Stimulated activated naive CD4-positive, alpha-beta T cell (primary cell): ENCODE results near the gene GARIN5B.
A peak's percentile ranks its signal among the peaks of the same experiment; 100 is the strongest.
"Not testable (repeated sequence)": the region's sequence is repeated elsewhere in the genome, so short reads cannot be mapped to it uniquely, and the experiment has no call there.

Experiments
- DNase-seq, 6 experiments: peaks; one replicate each; lab custom pipeline; 2025; lab: John Stamatoyannopoulos, UW

GARIN5B gene

DNA sequence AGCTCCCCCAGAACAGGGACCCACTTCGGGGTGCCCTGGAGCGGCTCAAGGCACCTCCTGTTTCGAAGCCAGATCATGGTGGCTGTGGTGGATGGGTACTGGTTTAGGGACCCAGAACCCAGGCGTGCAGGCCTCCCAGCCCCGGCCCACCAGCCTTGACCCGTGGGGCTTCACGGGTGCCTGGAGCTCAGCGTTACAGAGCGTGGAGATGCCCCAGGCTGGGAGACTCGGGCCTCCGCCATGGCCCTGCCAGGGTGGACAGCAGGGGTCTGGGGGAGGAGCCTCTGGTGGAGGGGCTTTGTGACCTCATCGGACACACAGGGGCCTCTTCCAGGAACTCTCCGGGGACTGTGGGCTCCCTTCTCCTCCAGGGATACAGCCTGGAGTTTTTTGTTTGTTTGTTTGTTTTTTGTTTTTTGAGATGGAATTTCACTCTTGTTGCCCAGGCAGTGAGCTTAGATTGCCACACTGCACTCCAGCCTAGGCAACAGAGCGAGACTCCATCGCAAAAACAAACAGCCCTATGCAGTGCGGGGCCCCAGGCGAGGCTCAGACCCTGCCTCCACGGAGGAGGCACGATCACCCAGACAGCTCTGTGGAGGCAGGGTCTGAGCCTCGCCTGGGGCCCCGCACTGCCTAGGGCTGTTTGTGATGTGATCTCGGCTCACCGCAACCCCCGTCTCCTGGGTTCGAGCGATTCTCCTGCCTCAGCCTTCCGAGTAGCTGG is at the start of gene GARIN5B:
Gene GARIN5B, minus strand, starts transcription at position 271 of the 727 bp plus-strand sequence. Its CDS starts 194 bp downstream, at position 77.
- no peak for DNase-seq

DNA sequence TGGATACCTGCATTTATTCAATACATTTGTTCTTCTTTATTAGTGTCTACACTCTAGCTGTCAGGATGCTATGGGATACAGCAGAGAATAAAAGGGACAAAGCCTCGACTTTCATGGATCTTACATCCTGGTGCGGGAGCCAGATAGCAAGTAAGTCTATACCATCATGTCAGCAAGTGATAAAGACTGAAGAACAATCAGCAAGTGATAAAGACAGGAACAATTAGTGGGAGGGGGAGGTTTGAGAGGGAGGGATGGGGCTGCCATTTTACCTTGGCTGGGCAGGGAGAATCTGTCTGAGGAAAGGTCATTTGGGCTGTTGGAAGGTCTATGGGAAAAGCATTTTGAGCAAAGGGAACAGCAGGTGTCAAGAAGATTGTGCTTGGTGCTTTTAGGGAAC is 47.1 kb upstream of the GARIN5B start:
- DNase-seq, result no peak

DNA sequence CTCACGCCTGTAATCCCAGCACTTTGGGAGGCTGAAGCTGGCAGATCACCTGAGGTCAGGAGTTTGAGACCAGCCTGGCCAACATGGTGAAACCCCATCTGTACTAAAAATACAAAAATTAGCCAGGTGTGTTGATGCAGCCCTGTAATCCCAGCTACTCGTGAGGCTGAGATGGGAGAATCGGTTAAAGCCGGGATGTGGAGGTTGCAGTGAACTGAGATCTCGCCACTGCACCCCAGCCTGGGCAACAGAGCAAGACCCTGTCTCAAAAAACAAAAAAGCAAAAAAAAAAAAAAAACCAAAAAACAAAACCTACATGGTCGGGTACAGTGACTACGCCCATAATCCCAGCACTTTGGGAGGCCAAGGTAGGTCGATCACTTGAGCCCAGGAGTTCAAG is 46.1 kb upstream of the GARIN5B start:
- DNase-seq, result not testable (repeated sequence)

DNA sequence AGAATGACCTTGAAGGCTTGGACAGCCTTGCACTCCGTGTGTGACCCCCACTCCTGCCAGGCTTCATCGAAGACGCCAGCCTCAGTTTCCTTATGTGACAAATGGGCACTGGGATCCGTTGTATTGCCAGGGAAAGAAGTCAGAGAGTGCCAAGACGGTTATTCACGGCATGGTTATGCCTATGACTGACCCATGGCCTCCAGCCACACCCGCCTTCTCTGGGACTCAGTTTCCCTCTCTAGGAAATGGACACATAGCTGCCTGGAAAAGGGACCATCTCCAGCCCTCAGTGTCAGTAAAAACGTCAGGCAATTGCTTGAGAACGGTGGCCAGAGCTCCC is 45.4 kb upstream of the GARIN5B start:
- no peak for DNase-seq

DNA sequence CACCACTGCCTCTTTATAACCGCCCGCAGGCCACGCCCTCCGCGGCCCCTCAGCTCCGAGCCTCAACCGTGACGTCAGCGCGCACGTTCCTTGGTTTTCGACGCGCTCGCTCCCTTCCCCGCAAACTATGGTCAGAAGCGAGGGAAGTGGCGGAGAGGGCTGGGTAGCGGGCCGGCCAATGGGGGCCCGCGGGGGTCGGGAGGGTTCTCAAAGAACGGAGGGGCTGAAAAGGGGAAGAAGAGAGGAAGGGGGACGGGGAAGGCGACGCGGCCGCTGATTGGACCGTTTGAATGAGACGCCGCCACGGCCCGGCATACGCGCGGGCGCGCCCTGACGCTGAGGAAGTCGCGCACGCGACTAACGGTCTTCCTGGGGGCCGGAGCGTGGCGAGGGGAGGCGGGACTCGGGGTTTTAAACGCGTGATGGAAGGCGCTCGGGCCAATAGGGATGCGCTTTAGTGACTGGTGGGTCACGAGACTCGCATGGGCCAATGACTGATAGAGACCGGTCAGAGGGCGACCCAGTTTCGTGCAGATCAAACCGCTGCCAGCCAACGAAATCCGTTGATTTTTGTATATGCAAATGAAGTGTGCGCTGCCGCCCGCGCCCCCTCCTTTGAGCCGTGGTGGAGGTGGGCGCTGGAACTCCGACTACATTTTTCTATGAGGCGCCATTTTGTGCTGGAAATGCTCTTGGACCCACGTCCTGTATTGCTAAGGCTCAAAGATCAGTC is 44.9 kb upstream of the GARIN5B start:
- DNase-seq, result peak; percentile 95 to 98 (median 97)

DNA sequence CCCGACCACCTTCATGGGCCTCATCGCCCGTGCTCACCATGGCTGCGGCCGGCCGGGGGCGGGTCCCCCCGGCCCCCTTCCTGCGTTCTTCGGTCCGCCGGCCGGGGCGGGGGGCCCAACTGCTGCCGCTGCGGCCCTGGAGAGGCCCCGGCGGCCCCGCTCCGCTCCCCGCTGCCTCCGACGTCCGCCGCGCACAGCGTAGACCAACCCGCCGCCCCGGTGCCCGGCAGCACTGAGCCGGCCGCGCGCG is 44.4 kb upstream of the GARIN5B start, which contains the start of gene UBE2S:
Gene UBE2S, minus strand, starts transcription at position 239 of the 250 bp plus-strand sequence. Its CDS starts 199 bp downstream, at position 40.
- DNase-seq, result not testable (repeated sequence)

DNA sequence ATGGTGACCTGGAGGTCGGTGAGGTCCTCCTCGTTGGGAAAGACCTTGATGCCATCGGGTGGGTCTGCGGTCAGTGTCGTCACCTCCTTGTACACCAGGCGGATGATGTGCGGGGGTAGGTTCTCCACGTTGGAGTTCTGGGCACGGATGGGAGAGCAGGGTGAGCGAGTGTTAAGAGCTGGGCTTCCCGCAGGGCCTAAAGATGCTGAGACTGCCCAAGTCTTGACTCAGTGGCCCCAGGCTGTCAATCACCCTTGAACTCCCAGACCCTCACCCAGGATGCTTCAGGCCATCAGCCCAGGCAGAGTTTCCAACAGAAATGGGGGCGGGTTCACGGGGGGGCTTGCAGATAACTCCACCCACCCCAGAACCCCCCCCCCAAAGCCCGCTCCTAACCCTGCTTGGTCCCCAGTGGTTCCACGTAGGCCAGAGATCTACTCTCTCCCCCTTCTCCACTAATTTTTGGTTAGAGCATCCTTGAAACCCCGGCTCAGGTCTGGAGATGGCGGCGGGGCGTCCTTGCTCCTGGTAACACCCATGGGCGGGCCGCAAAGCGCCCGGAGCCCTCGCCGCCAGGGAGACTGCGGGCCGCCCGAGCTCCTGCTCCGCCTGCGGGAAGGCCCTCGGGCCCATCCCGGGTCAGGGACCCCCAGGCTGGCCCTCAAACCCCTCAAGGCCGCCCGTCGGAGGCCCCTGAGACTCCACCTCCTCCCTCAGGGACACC is 43.9 kb upstream of the GARIN5B start:
- DNase-seq, result peak in 2 of 6 experiments; percentile 47 to 61

DNA sequence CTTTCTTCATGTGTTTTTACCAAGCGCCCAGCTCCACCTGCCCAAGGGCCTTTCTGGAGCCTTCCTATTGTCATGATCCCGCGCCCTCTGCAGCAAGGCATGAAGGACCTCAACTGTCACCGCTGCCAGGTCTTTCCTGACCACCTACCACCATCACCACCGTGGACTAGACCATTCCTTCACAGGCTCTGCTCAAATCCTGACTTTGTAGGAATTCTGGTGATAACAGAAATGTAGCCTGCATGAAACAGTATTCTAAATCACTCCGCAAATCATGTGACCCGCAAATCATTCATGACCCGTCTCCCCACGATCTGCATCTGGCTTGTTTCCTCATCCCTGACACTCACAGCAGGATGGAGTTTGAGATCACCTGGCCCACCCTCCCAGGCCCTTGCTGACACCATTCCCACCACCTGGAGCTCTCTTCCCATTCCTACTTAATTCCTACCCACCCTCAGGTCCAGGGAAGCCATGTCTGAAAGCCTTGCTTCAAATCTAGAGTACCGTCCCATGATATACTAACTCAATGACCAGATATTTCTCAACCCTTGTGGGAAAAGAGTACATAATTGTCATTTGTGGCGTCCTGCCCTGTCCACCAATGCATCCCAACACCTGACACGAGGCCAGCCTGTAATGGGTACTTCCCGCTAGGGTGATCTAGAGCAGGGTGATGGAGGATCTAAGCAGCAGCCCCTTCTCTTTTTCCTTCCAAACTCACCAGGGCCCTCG is 43.2 kb upstream of the GARIN5B start:
- no peak for DNase-seq

DNA sequence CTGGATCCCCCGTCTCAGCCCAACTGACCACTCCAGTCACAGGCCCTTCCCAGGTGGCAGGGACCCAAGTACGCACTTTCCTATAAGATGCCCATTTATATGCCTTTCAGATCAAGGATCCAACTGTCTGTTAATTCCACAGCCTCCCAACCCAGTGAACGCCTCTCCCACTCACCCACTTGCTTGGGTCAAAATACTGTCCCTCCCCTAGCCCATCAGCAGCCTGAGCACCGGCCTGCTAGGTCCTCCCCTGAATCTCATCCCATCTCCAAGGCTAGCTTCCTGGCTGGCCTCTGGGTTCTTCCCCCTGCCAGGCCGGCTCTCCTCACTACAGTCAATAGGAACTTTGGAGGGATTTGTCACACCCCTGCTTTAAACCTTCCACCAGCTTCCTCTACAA is 42.6 kb upstream of the GARIN5B start:
- DNase-seq, result no peak

DNA sequence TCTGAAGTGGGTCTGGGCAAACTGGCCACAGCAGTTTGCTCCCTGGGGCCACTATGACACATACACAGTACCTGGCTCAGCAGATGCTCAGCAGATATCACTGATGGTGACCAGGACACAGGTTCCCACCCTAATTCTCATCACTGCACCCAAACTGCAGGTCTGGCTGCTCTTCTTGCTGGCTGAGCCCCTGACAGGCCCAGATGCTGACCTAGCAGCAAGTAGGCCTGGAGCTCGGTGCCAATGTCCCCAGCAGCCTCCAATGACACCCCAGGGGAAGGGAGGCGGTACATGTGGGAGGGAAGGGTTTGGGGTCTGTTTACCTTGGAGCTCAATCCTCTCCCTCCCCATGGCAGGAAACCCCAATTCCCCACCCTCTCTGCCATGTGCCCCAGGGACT is 39.4 kb upstream of the GARIN5B start:
- no peak for DNase-seq

DNA sequence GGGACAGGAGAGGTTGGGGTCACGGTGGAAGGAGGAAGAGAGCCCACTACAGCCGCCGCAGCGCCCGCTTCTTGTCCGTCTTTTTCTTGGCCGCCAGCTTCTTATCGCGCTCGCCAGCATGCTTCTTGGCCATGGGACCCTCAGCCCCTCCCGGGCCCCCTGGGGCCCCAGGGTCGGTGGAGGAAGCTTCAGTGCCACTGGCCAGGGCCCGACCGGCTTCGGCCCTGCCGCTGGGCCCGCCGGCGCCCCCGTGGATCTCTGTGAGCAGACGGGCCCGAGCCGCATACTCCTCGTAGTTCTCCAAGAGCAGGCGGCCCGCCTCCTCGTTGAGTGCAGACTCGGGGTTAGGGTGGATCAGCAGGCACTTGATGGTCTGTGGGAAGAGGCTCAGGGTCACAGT is 38.3 kb upstream of the GARIN5B start:
- not testable (repeated sequence) for DNase-seq

DNA sequence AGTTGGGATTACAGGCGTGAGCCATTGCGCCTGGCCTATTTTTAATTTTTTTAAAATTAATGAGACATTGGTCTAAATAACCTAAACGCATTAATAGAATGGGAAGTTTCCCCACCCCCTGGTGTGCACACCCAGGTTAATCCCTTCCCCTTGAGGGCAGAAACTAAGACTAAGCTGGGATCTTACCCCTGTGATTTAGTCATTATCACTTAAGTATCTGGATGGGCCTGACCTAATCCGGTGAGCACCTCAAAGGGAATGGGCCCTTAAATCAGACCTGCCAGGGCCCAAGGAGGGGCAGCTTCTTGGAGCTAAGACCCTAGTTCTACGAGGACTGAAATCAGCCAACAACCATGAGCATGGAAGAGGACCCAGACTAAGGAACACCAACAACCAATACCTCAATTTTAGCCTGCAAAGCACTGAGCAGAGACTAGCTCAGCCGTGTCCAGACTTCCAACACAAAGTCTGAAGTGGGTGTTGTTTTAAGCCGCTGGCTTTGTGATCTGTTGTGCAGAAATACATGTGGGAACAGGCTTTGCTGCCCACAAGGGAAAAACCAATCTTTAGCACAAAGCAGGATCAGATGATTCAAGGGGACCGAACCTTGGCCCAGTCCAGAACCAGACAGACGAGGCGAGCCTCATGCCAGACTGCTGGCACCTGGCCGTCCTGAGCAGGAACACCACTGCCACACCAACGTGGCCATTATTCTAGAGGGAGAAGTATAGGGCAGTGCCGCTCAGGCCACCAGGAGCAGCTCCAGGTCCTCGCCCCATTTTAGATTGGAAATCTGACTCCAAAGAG is 37.4 kb upstream of the GARIN5B start:
- no peak for DNase-seq

DNA sequence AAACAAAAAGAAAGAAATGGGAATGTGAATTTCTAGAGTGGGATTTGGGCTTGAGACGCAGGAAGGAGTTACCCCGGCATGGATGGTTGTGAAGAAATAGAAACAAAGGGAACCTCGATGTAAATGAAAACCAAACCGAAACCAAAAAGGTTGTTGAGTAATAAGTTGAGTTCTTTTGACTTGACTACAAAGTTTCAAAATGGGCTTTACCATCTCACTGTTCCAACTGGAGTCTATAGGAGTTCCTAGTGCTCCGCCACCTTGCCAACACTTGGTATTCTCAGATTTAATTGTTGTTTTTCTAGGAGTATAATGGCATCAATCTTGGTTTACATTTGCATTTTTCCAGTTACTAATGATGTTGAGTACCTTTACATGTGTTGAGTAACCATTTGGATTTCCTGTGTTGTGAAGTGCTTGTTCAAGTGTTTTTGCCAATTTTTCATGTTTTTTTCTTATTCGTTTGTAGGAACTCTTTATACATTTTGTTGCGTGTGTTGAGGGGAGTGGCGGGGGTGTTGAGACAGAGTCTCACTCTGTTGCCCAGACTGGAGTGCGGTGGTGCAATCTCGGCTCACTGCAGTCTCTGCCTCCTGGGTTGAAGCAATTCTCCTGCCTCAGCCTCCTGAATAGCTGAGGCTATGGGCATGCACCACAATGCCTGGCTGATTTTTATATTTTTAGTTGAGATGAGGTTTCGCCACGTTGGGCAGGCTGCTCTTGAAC is 35.3 kb upstream of the GARIN5B start:
- no peak for DNase-seq

DNA sequence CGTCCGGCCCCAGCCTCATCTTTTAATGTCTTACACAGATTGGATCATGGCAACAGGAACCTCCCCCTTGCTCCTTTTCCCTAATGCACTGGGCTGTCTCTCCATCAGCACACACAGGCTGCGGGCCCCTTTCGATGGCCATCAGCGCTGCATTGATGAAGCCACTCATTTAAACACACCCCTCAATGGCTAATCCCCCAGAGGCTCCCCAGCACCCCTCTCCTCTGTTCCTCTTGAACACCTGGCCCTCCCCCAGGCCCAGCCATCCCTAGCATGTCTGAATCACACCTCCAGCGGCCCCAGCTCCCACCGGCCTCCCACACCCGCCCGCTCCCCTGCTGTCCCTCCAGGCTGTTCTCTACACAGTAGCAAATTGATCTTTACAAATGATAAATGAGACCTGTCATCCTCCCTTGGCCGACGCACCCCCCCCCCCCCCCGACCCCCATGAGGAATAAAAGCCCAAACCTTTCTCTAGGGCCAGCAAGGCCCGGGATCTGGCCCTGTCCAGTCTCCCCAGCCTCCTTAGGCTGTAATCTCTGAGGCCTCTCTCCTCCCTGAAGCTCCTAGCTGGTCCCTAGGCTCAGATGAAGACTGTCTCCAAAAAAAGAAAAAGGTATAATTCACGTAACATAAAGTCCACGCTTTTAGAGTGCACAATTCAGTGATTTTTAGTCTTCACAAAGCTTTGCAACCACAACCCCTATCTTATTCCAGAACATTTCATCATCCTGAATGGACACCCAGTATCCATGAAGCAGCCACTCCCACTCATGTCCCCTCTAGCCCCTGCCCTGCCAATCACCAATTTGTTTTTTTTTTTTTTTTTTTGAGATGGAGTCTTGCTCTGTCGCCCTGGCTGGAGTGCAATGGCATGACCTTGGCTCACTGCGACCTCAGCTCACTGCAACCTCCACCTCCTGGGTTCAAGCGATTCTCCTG is 30.0 kb upstream of the GARIN5B start:
- DNase-seq, result no peak

DNA sequence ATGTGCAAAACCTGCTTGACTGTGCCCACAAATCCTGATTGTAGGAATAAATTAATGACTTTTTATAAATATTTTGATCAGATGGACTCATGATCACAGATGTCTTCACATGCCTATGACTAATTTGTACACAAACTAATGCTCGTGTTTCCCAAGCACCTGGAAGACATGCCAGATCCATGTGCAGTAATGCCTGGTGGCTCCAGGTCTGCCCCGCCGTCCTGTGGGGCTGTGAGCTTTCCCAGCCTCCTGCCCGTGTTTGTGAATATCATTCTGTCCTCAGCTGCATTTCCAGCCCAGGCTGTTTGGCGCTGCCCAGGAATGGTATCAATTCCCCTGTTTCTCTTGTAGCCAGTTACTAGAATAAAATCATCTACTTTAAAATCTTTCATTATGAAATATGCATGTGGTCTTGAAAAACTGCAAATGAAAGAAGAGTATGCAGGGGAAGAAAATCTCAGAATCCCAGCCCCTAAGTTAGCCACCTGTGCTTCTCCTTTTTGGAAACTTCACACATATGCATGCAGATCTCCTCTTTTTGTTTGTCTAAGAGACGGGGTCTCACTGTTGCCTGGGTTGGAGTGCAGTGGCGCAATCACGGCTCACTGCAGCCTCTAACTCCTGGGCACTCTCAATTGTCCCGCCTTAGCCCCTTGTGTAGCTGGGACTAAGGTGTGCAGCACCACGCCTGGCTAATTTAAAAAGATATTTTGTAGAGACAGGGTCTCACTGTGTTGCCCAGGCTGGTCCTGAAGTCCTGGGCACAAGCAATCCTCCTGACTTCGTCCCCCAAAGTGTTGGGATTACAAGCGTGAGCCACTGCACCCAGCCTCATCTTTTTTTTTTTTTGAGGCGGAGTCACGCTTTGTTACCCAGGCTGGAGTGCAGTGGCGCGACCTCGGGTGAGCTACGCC is 28.9 kb upstream of the GARIN5B start:
- no peak for DNase-seq

DNA sequence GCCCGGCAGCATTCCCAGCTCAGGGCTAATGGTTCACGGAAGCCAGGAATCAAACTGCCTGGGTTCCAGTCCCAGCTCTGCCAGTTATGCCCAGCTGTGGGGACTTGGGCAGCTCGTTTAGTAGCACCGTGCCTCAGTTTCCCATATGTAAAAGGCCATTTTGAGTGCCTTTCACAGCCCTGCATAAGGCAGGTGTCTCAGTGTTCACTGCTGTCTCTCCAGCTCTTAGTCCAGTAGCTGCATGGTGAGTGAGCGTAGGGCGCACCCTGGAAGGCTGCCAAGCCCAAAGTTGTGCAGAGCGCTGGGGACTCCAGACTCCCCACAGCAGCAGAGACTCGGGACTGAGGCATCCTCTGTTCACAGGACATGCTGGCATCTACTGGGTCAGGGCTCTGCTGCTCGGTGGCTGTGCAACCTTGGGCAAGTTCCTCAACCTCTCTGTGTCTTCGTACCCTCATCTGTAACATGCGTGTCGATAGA is 28.2 kb upstream of the GARIN5B start:
- no peak for DNase-seq

DNA sequence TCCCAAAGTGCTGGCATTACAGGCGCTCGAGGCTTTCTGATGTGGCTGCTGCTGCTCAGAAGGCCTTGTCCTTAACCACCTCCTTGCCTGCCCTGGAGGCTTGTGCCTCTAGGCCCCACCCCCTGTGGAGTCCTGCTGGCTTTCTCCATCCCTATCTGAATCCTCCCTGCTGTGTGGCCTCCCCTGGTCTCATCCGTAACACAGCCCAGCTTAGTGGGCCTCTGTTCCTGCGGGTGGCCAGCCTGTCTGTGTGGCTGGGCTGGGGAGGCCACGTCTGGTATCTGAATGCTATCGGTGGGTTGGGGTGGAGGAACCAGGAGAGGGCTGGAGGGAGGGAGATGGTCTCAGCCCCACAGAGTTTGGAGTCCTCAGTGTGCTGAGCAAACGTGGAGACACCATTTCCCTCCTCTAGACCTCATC is 27.4 kb upstream of the GARIN5B start:
- DNase-seq, result no peak
